HepG2 (cell line): Measurements from ENCODE around the gene SELENOS. TPM values are rescaled to one million over a fixed set of nuclear protein-coding genes. Genes with fewer than 3 reads are reported as not detected.

Experiments
- ATAC-seq: fragments of 200-7000 bp; cut with Tn5 transposase; 3 replicates; pipeline ENCODE4 v1.9.1; 2020; ENCODE audit warnings: mild to moderate bottlenecking, moderate library complexity
- BruUV-seq: library from RNA; stranded (reverse); fragments of 400-500 nt; replicated peaks from 2 replicates; lab custom pipeline; 2021; lab: Mats Ljungman, UMichigan
- CTCF ChIA-PET: fragments of 300-600 bp; formaldehyde crosslinking; extraction: SDS; loops from one replicate; lab custom pipeline; 2021; ENCODE audit warnings: low total read pairs, inconsistent platforms, low intra/inter-chr PET ratio; lab: Yijun Ruan, JAX
- POLR2A ChIA-PET: fragments of 350-600 bp; sonication (Branson Sonifier 250); formaldehyde crosslinking; loops from one replicate; lab custom pipeline; 2020; ENCODE audit warnings: antibody characterized with exemption, inconsistent platforms; lab: Yijun Ruan, JAX
- DNase-seq: peaks from one replicate; pipeline ENCODE4 v3.0.0-alpha.2; 2015; ENCODE audit warnings: low spot score
- FAIRE-seq: peaks from 3 replicates; lab custom pipeline; 2011; peaks lifted over from hg19 to GRCh38; lab: Jason Lieb, UNC
- H2AFZ ChIP-seq: one replicate; pipeline ENCODE4 v1.6.1; 2011; ENCODE audit warnings: low read length, inconsistent platforms
- H3K27ac ChIP-seq: fragments of 300-600 bp; 3 replicates; pipeline ENCODE4 v1.8.0; 2011; ENCODE audit warnings: mixed run types, mild to moderate bottlenecking, mixed read lengths, low read length, inconsistent platforms; ENCODE audit not compliant: insufficient read depth; ENCODE audit errors: extremely low read length
- H3K27me3 ChIP-seq, 2 experiments: fragments of 200-600 bp in 1 of 2; 2 replicates in 1 of 2; 3 replicates in 1 of 2; pipeline versions ENCODE4 v1.6.0 to v1.8.0; 2011; ENCODE audit warnings: low read length in 2 of 2, mild to moderate bottlenecking in 2 of 2, moderate library complexity in 2 of 2, inconsistent platforms in 1 of 2; ENCODE audit not compliant: insufficient read depth in 2 of 2, control insufficient read depth in 1 of 2
- H3K36me3 ChIP-seq, 2 experiments: fragments of 200-600 bp in 1 of 2; replicated peaks in 1 of 2; 2 replicates in 1 of 2; 3 replicates in 1 of 2; pipeline versions ENCODE4 v1.5.1 to v1.8.0; 2011; ENCODE audit warnings: low read length in 2 of 2, inconsistent platforms in 1 of 2; ENCODE audit not compliant: insufficient read depth in 2 of 2, control insufficient read depth in 1 of 2
- H3K4me1 ChIP-seq: 2 replicates; pipeline ENCODE4 v1.5.1; 2012; ENCODE audit warnings: low read length, inconsistent platforms; ENCODE audit not compliant: insufficient read depth
- H3K4me2 ChIP-seq: 2 replicates; pipeline ENCODE4 v1.6.0; 2011; ENCODE audit warnings: low read depth, low read length, inconsistent platforms
- H3K4me3 ChIP-seq, 3 experiments: fragments of 200-600 bp in 1 of 3; sonication (generic), shearing (Covaris generic) in 1 of 3; replicated peaks in 1 of 3; 2 replicates each; pipeline ENCODE4 v1.5.1; 2011 to 2016; ENCODE audit warnings: low read length in 3 of 3, inconsistent platforms in 2 of 3, low read depth in 2 of 3, mild to moderate bottlenecking in 2 of 3, control low read depth in 1 of 3, mixed read lengths in 1 of 3; ENCODE audit not compliant: insufficient read depth in 1 of 3
- H3K79me2 ChIP-seq: one replicate; pipeline ENCODE4 v1.6.1; 2011; ENCODE audit warnings: low read length, inconsistent platforms; ENCODE audit not compliant: insufficient read depth
- H3K9ac ChIP-seq: 2 replicates; pipeline ENCODE4 v1.6.0; 2011; ENCODE audit warnings: mild to moderate bottlenecking, low read depth, low read length, inconsistent platforms; ENCODE audit not compliant: insufficient read depth
- H3K9me3 ChIP-seq: 2 replicates; pipeline ENCODE4 v1.5.1; 2012; ENCODE audit warnings: mild to moderate bottlenecking, low read length
- H4K20me1 ChIP-seq: 2 replicates; pipeline ENCODE4 v1.6.0; 2011; ENCODE audit warnings: inconsistent platforms, mild to moderate bottlenecking, low read length, moderate library complexity; ENCODE audit not compliant: insufficient read depth
- CEBPB ChIP-seq: IDR thresholded peaks from 2 replicates; pipeline ENCODE4 v1.6.1; 2011; ENCODE audit warnings: low read depth, low read length, improper control_type of control experiment, borderline replicate concordance
- DNMT3B ChIP-seq: conservative IDR thresholded peaks from 2 replicates; pipeline ENCODE4 v1.6.1; 2016; ENCODE audit warnings: missing biosample characterization, control low read depth
- HNF4G ChIP-seq, 2 experiments: sonication (generic) in 1 of 2; formaldehyde crosslinking in 1 of 2; IDR thresholded peaks; 2 replicates each; pipeline versions ENCODE4 v1.4.0 to v1.6.1; 2011 to 2020; ENCODE audit warnings: borderline replicate concordance in 2 of 2, low read depth in 2 of 2, mild to moderate bottlenecking in 2 of 2, low read length in 1 of 2, missing genetic modification reagents in 1 of 2, moderate library complexity in 1 of 2
- MAX ChIP-seq: IDR thresholded peaks from 2 replicates; pipeline ENCODE4 v1.6.1; 2012; ENCODE audit warnings: inconsistent platforms
- PAWR ChIP-seq: sonication (generic); formaldehyde crosslinking; IDR thresholded peaks from 2 replicates; pipeline ENCODE4 v1.4.0; 2020; ENCODE audit warnings: missing genetic modification reagents, mild to moderate bottlenecking, borderline replicate concordance
- TP53 ChIP-seq: sonication (generic); formaldehyde crosslinking; conservative IDR thresholded peaks from 2 replicates; pipeline ENCODE4 v1.4.0; 2020; ENCODE audit warnings: missing genetic modification reagents
- ZMAT5 ChIP-seq: sonication (generic); formaldehyde crosslinking; IDR thresholded peaks from 2 replicates; pipeline ENCODE4 v1.5.0; 2020; ENCODE audit warnings: mild to moderate bottlenecking, low read depth, missing genetic modification reagents, borderline replicate concordance
- ZNF136 ChIP-seq: sonication (generic); formaldehyde crosslinking; IDR thresholded peaks from 2 replicates; pipeline ENCODE4 v1.8.1; 2022; ENCODE audit warnings: low read depth, mild to moderate bottlenecking, moderate library complexity, missing genetic modification reagents
- ZNF629 ChIP-seq: sonication (generic); formaldehyde crosslinking; conservative IDR thresholded peaks from 2 replicates; pipeline ENCODE4 v1.5.0; 2020; ENCODE audit warnings: missing genetic modification reagents
- ZNF710 ChIP-seq: sonication (generic); formaldehyde crosslinking; IDR thresholded peaks from 2 replicates; pipeline ENCODE4 v1.5.0; 2020; ENCODE audit warnings: mild to moderate bottlenecking, missing genetic modification reagents, borderline replicate concordance
- WGBS: methylation state at CpG from one replicate; pipeline ENCODE4 v1.1.6; 2017; ENCODE audit warnings: low lambda C conversion rate; 5-methylcytosine and 5-hydroxymethylcytosine counted together
- in situ Hi-C: cut with HindIII; loops from 2 replicates; pipeline ENCODE4 v1.10.0; 2017; ENCODE audit warnings: low pct_unique_long_range_greater_than_20kb; ENCODE audit not compliant: extremely low pct_ligation_motif_present
- intact Hi-C: fragments of 100-400 bp; cut with micrococcal nuclease; formaldehyde crosslinking; loops from one replicate; pipeline ENCODE4 v1.10.0; 2022; ENCODE audit not compliant: unreplicated experiment
- polyA plus RNA-seq, 8 experiments: library from polyadenylated mRNA; depleted of rRNA in 3 of 8; stranded (reverse) in 7 of 8; unstranded in 1 of 8; fragments of >200 nt; fragmentation: Illumina TruSeq in 4 of 8; extraction: Trizol in 4 of 8; gene quantifications; 2 replicates each; pipeline versions ENCODE4 v1.2.1 to v1.2.3, GENCODE V29; 2011 to 2016; ENCODE audit warnings: low read depth in 4 of 8, missing spikeins in 1 of 8, mixed read lengths in 1 of 8; ENCODE audit not compliant: insufficient read depth in 1 of 8
- total RNA-seq, 5 experiments: library from RNA; depleted of rRNA; stranded (reverse); fragments of >200 nt; fragmentation: Illumina TruSeq; extraction: Trizol; gene quantifications; 2 replicates each; pipeline ENCODE4 v1.2.3, GENCODE V29; 2016; ENCODE audit warnings: low read depth in 1 of 5

Gene SELENOS
- total and polyA plus RNA-seq, 2 of the 13 experiments (the other 11 are each of a cell fraction or from before 2014, with no cell fraction given) = 63.0 to 66.1 TPM

- WGBS = 98% methylated on average over 12 of the region's 12 CpGs
- H3K27ac ChIP-seq = no peak overlapping the region
- no peak for TF ChIP-seq ZNF136 (CRISPR knock-in tag)
- TF ChIP-seq MAX = no peak
- no peak overlapping the region for H2AFZ ChIP-seq
- H3K4me1 ChIP-seq = peaks cover 30% of the 10 kb centered on the region; the same call in 1 of the 2 replicates
- DNase-seq (no peak), ATAC-seq (no peak), FAIRE-seq (no peak)
- in situ Hi-C loops = no loop called here
- ChIA-PET CTCF (no interaction called here), POLR2A (no interaction called here)
- H4K20me1 ChIP-seq = peaks cover 11% of the 10 kb centered on the region; the same call in 1 of the 2 replicates
- intact Hi-C loops = no loop called here
- no peaks in the 10 kb centered on the region for H3K27me3 ChIP-seq
- H3K4me3 ChIP-seq = no peak overlapping the region
- H3K79me2 ChIP-seq = peaks cover 64% of the 10 kb centered on the region
- H3K9ac ChIP-seq = no peak overlapping the region
- H3K4me2 ChIP-seq = no peak overlapping the region
- BruUV-seq = no TSS peak
- peaks cover 8 to 34% of the 10 kb centered on the region in 2 experiments; a peak in 4 of 5 replicates for H3K36me3 ChIP-seq
- no peaks in the 10 kb centered on the region for H3K9me3 ChIP-seq
These were observed 40.0 kb downstream of the SELENOS start for GRCh38 chr15:101237251-101237650.

- Histone ChIP-seq H4K20me1 (peaks cover 7% of the 10 kb centered on the region; the same call in 1 of the 2 replicates), H3K4me1 (peaks cover 6% of the 10 kb centered on the region; the same call in 1 of the 2 replicates), H2AFZ (no peak overlapping the region), H3K9ac (no peak overlapping the region), H3K27ac (no peak overlapping the region), H3K36me3 (peaks cover 8 to 40% of the 10 kb centered on the region in 2 experiments; a peak in 4 of 5 replicates), H3K79me2 (peaks cover 60% of the 10 kb centered on the region), H3K9me3 (no peaks in the 10 kb centered on the region), H3K4me3 (no peak overlapping the region), H3K27me3 (no peaks in the 10 kb centered on the region), H3K4me2 (no peak overlapping the region)
- WGBS = 100% methylated on average over 5 of the region's 5 CpGs
- POLR2A ChIA-PET = no interaction called here
- intact Hi-C loops (no loop called here), in situ Hi-C loops (no loop called here)
- TF ChIP-seq ZNF629 = no peak
- no peak for TF ChIP-seq TP53
- no peak for TF ChIP-seq DNMT3B
- no peak for TF ChIP-seq HNF4G (IDR thresholded peaks at IDR 0.05; ENCODE audit: borderline replicate concordance, low read depth, low read length)
- no peak for TF ChIP-seq HNF4G (CRISPR knock-in tag; IDR thresholded peaks at IDR 0.05; ENCODE audit: borderline replicate concordance, low read depth)
- TF ChIP-seq CEBPB = peak; percentile 38; the same call in 1 of the 2 replicates
- no peak for TF ChIP-seq PAWR (CRISPR knock-in tag)
- TF ChIP-seq ZMAT5 = no peak
- no peak for TF ChIP-seq ZNF710 (CRISPR knock-in tag)
- CTCF ChIA-PET = no interaction called here
- no peak for FAIRE-seq
- no peak for ATAC-seq
- DNase-seq = no peak
- BruUV-seq = no TSS peak
These were observed 43.5 kb downstream of the SELENOS start for GRCh38 chr15:101233651-101234280.
